ENCODE data around the gene PARG. TPM values are rescaled to one million over a fixed set of nuclear protein-coding genes. Genes with fewer than 3 reads are reported as not detected.

PARG gene
- total RNA-seq, 1 experiment from 2014 or later = 57.1 TPM

GRCh38 chr10:49817845-49818244 lies 124.0 kb downstream of the PARG start (continued):
- no peak for TF ChIP-seq PREB (CRISPR knock-in tag; IDR thresholded peaks at IDR 0.05; ENCODE audit: borderline replicate concordance)
- TF ChIP-seq ELF4 (CRISPR knock-in tag; IDR thresholded peaks at IDR 0.05; ENCODE audit: low read depth) = no peak
- no peak for TF ChIP-seq E2F4 (CRISPR knock-in tag; IDR thresholded peaks at IDR 0.05; ENCODE audit: borderline replicate concordance, low read depth)
- no peak for TF ChIP-seq PRDM15 (CRISPR knock-in tag; IDR thresholded peaks at IDR 0.05)
- TF ChIP-seq RELA (CRISPR knock-in tag; IDR thresholded peaks at IDR 0.05; ENCODE audit: borderline replicate concordance) = no peak
- no peak for TF ChIP-seq MXD4 (CRISPR knock-in tag; IDR thresholded peaks at IDR 0.05; ENCODE audit: borderline replicate concordance)
- no peak for TF ChIP-seq ZNF532 (CRISPR knock-in tag; IDR thresholded peaks at IDR 0.05; ENCODE audit: borderline replicate concordance)
- TF ChIP-seq AR (CRISPR knock-in tag; IDR thresholded peaks at IDR 0.05) = no peak
- no peak for TF ChIP-seq NR2C2 (CRISPR knock-in tag; IDR thresholded peaks at IDR 0.05)
- TF ChIP-seq ERG (CRISPR knock-in tag; IDR thresholded peaks at IDR 0.05) = no peak
- no peak for TF ChIP-seq ZNF263 (CRISPR knock-in tag; IDR thresholded peaks at IDR 0.05; ENCODE audit: low read depth)
- no peak for TF ChIP-seq ZNF396 (CRISPR knock-in tag; IDR thresholded peaks at IDR 0.05; ENCODE audit: borderline replicate concordance)
